Breast epithelium (tissue), 4 donors: ENCODE data around the gene NDUFB10. TPM values are rescaled to one million over a fixed set of nuclear protein-coding genes. Genes with fewer than 3 reads are reported as not detected.

Experiments used
- DNase-seq, 2 donors: peaks; one replicate each; pipeline ENCODE4 v3.0.0-alpha.2; 2019; ENCODE audit warnings: low spot score in 2 of 2
- H3K27ac ChIP-seq, 2 donors: fragments of 200-600 bp; sonication (generic) in 1 of 2; one replicate each; pipeline ENCODE4 v1.5.1; 2016 to 2019; ENCODE audit warnings: mild to moderate bottlenecking in 1 of 2
- H3K27me3 ChIP-seq, 2 donors: fragments of 200-600 bp; sonication (generic) in 1 of 2; one replicate each; pipeline versions ENCODE4 v1.5.1 to v1.6.0; 2017 to 2019; ENCODE audit warnings: control low read depth in 1 of 2, mild to moderate bottlenecking in 1 of 2
- H3K36me3 ChIP-seq: fragments of 200-600 bp; one replicate; pipeline ENCODE4 v1.5.1; 2019
- H3K4me1 ChIP-seq, 2 donors: fragments of 200-600 bp; sonication (generic); one replicate each; pipeline ENCODE4 v1.5.1; 2016 to 2019; ENCODE audit warnings: control low read depth in 1 of 2
- H3K4me3 ChIP-seq, 3 donors: fragments of 200-600 bp; sonication (generic); 1 replicate in 2 of 3; 2 replicates in 1 of 3; pipeline ENCODE4 v1.5.1; 2016 to 2019; ENCODE audit warnings: mild to moderate bottlenecking in 3 of 3, moderate library complexity in 2 of 3
- H3K9me3 ChIP-seq, 2 donors: fragments of 200-600 bp; sonication (generic) in 1 of 2; one replicate each; pipeline ENCODE4 v1.5.1; 2016 to 2019; ENCODE audit warnings: control low read depth in 1 of 2
- POLR2A ChIP-seq: fragments of 450-650 bp; IDR thresholded peaks from one replicate; pipeline ENCODE4 v1.6.1; 2016; ENCODE audit warnings: antibody characterized with exemption, mild to moderate bottlenecking, moderate library complexity
- POLR2AphosphoS5 ChIP-seq, 3 donors: sonication (generic); formaldehyde crosslinking; IDR thresholded peaks; one replicate each; pipeline ENCODE4 v1.6.1; 2017; ENCODE audit warnings: antibody characterized with exemption in 3 of 3
- intact Hi-C: fragments of 100-400 bp; cut with DNase I; formaldehyde crosslinking; loops from one replicate; pipeline ENCODE4 v1.15.1; 2023; ENCODE audit warnings: low total_unique reads
- total RNA-seq, 3 donors: library from RNA; depleted of rRNA; stranded (reverse); fragments of >200 nt; gene quantifications; one replicate each; pipeline ENCODE4 v1.1.0, GENCODE V29; 2016
- TF ChIP-seq, protein P1 (sequence below), 3 donors: fragments of 450-650 bp; IDR thresholded peaks; one replicate each; pipeline ENCODE4 v1.5.1; 2016 to 2017; ENCODE audit warnings: antibody characterized with exemption in 3 of 3, mild to moderate bottlenecking in 3 of 3, moderate library complexity in 3 of 3

Gene NDUFB10
- total RNA-seq, 3 donors from 2014 or later: 114 to 233 (median 144) TPM

DNA sequence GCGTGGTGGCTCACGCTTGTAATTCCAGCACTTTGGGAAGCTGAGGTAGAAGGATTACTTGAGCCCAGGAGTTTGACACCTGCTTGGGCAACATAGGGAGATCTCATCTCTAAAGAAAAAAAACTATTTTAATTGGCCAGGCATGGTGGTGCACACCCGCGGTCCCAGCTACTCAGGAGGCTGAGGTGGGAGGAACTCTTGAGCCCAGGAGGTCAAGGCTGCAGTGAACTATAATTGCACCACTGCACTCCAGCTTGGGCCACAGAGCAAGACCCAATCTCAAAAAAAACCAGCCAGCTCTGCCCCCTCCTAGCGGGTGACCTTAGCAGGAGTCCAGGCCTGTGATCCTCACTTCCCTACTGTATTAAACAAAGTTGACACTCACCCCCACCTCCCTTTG, 35.2 kb upstream of the NDUFB10 start:
- intact Hi-C loops: no loop called here
- H3K27me3 ChIP-seq: peaks cover 0 to 39% of the 10 kb centered on the region in 2 donors
- no peak overlapping the region for H3K27ac ChIP-seq
- no peak overlapping the region for H3K4me3 ChIP-seq
- no peaks in the 10 kb centered on the region for H3K36me3 ChIP-seq
- H3K9me3 ChIP-seq: no peaks in the 10 kb centered on the region
- no peaks in the 10 kb centered on the region for H3K4me1 ChIP-seq
- no peak for DNase-seq
- TF ChIP-seq POLR2AphosphoS5 (IDR thresholded peaks at IDR 0.05): no peak
- no peak for TF ChIP-seq POLR2A
- TF ChIP-seq, protein P1, sequence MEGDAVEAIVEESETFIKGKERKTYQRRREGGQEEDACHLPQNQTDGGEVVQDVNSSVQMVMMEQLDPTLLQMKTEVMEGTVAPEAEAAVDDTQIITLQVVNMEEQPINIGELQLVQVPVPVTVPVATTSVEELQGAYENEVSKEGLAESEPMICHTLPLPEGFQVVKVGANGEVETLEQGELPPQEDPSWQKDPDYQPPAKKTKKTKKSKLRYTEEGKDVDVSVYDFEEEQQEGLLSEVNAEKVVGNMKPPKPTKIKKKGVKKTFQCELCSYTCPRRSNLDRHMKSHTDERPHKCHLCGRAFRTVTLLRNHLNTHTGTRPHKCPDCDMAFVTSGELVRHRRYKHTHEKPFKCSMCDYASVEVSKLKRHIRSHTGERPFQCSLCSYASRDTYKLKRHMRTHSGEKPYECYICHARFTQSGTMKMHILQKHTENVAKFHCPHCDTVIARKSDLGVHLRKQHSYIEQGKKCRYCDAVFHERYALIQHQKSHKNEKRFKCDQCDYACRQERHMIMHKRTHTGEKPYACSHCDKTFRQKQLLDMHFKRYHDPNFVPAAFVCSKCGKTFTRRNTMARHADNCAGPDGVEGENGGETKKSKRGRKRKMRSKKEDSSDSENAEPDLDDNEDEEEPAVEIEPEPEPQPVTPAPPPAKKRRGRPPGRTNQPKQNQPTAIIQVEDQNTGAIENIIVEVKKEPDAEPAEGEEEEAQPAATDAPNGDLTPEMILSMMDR (IDR thresholded peaks at IDR 0.05): no peak

DNA sequence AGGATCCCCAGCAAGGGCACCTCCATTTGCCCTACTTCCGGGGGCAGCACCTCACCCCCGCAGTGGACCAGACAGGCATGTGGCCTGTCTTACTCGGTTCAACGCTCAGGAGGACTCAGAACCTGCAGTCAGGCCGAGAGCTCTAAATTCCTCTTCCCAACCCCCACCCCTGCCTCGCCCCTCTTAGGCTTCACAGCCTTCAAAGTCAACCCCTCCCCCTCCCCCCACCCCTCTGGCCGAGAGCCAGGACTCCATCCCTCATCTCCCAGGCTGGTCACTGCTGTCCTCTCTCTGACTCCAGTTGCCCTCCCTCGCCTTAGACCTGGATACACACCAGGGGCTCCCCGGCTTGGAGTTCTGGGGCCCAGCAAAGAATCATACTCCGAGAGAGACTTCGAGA, 33.1 kb upstream of the NDUFB10 start:
- peaks cover 0 to 21% of the 10 kb centered on the region in 2 donors for H3K27me3 ChIP-seq
- intact Hi-C loops: loop anchor here (5.0 kb wide), 1 partner anchor 59 kb away; no protein-coding TSS in a partner anchor
- no peaks in the 10 kb centered on the region for H3K9me3 ChIP-seq
- no peaks in the 10 kb centered on the region for H3K4me1 ChIP-seq
- H3K36me3 ChIP-seq: no peaks in the 10 kb centered on the region
- no peak overlapping the region for H3K4me3 ChIP-seq
- DNase-seq: no peak
- H3K27ac ChIP-seq: no peak overlapping the region
- TF ChIP-seq POLR2A: no peak
- TF ChIP-seq, protein P1 (IDR thresholded peaks at IDR 0.05): no peak
- TF ChIP-seq POLR2AphosphoS5 (IDR thresholded peaks at IDR 0.05): no peak

DNA sequence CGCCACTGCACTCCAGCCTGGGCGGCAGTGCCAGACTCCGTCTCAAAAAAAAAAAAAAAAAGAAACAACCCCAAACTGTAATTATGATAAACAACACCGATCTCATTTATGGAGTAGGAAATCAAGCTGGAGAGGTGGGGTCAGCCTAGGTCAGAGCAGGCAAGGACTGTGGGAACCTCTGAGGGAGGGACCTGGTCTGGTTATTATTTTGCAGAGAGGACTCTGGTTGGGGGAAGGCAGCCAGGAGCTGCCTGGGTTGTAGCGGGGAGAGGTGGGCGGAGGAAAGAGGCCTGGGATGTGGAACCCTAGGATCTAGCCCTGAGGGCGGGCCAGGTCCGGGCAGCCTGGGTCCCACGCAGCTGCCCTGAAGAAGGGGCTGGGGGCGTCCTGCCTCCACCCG, 30.2 kb upstream of the NDUFB10 start:
- H3K27me3 ChIP-seq: no peaks in the 10 kb centered on the region
- no peak for TF ChIP-seq POLR2AphosphoS5 (IDR thresholded peaks at IDR 0.05)
- TF ChIP-seq, protein P1 (IDR thresholded peaks at IDR 0.05): no peak
- no peak for TF ChIP-seq POLR2A
- H3K9me3 ChIP-seq: no peaks in the 10 kb centered on the region
- H3K27ac ChIP-seq: peak overlapping the region; percentile 56 to 82
- DNase-seq: no peak
- intact Hi-C loops: loop anchor here (5.0 kb wide), 1 partner anchor 62 kb away; no protein-coding TSS in a partner anchor
- no peaks in the 10 kb centered on the region for H3K4me1 ChIP-seq
- no peaks in the 10 kb centered on the region for H3K36me3 ChIP-seq
- H3K4me3 ChIP-seq: peak overlapping the region; percentile 55 to 85 (median 58)

DNA sequence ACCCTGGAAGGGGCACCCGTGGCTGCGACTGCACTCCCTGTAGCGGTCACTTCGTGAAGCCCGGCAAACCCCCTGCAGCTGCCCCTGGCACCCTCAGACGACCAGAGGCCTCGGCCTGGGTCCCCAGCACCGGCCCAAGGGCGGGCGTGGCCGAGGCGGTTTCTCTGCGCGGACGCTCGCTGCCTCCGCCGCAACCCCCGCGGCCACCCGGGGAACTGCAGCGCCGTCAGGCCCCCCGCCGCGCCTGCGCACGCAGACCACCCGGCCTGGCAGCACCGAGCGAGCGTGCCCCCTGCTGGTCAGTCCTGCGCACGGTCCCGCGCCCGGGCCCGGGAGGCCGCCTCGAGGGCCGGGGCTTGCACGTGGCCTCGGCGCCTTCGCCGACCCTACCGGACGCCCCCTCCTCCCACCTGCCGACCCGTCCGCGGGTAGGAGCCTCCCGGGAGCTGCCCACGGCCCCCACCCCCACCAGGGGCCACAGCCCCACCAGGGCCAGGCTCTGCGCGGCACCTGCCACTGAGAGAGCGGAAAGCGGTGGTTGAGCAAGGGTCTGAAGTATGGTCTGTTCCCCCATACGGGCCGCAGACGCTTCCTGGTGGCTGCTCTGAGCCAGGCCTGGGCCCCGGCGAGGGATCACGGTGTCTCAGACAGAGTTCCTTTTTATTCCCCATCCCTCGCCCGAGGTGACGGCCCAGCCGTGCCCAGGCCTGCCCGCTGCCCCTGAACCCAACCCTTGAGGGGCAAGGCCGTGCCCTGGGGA, 29.6 kb upstream of the NDUFB10 start:
- Histone ChIP-seq H3K4me1 (no peaks in the 10 kb centered on the region), H3K9me3 (no peaks in the 10 kb centered on the region), H3K36me3 (no peaks in the 10 kb centered on the region), H3K27ac (peak overlapping the region; percentile 56 to 82), H3K27me3 (no peaks in the 10 kb centered on the region), H3K4me3 (peak overlapping the region; percentile 55 to 85 (median 58))
- intact Hi-C loops: loop anchor here (5.0 kb wide), 1 partner anchor 62 kb away; no protein-coding TSS in a partner anchor
- peak; percentile 82 to 89 for DNase-seq
- no peak for TF ChIP-seq POLR2A
- TF ChIP-seq, protein P1 (IDR thresholded peaks at IDR 0.05): peak; percentile 48 to 100 (median 67)
- peak in 1 of 3 donors; percentile 23 for TF ChIP-seq POLR2AphosphoS5 (IDR thresholded peaks at IDR 0.05)

DNA sequence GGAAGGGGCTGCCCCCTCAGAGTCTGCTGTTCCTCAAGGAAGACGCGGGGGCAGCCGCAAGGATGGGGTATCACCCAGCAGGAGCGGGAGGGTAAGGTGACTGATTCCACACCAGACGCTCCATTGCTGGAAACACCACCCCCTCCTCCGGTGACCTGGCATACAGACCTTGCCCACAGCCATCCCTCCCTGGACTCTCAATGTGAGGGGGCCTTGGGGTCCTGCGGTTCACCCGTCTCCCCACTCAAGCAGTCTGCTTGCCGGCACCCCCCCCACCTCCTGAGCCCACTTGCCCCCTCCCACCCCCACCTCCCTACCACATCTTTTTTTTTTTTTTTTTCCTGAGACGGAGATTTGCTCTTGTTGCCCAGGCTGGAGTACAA, 29.0 kb upstream of the NDUFB10 start:
- H3K4me3 ChIP-seq: peak overlapping the region in 1 of 3 donors; percentile 85
- intact Hi-C loops: no loop called here
- no peaks in the 10 kb centered on the region for H3K27me3 ChIP-seq
- H3K27ac ChIP-seq: peak overlapping the region in 1 of 2 donors; percentile 82
- no peaks in the 10 kb centered on the region for H3K4me1 ChIP-seq
- no peak for DNase-seq
- H3K9me3 ChIP-seq: no peaks in the 10 kb centered on the region
- H3K36me3 ChIP-seq: no peaks in the 10 kb centered on the region
- TF ChIP-seq POLR2AphosphoS5 (IDR thresholded peaks at IDR 0.05): no peak
- TF ChIP-seq POLR2A: no peak
- TF ChIP-seq, protein P1 (IDR thresholded peaks at IDR 0.05): no peak
